Bronchial epithelial cell (primary cell): ENCODE data around the gene CDK4. TPM values are rescaled to one million over a fixed set of nuclear protein-coding genes. Genes with fewer than 3 reads are reported as not detected.

Experiments used
- DNase-seq: peaks from one replicate; pipeline ENCODE4 v3.0.0-alpha.2; 2010; ENCODE audit warnings: low read depth
- FAIRE-seq: peaks from 2 replicates; lab custom pipeline; 2011; peaks lifted over from hg19 to GRCh38; lab: Jason Lieb, UNC
- H3K27me3 ChIP-seq: 2 replicates; pipeline ENCODE4 v1.5.1; 2011; ENCODE audit warnings: low read length; ENCODE audit not compliant: control insufficient read depth, insufficient read depth
- H3K36me3 ChIP-seq: 2 replicates; pipeline ENCODE4 v1.5.1; 2011; ENCODE audit warnings: low read length; ENCODE audit not compliant: control insufficient read depth, insufficient read depth
- H3K4me3 ChIP-seq: 2 replicates; pipeline ENCODE4 v1.5.1; 2011; ENCODE audit warnings: mild to moderate bottlenecking, low read depth, low read length, control low read depth
- CTCF ChIP-seq: IDR thresholded peaks from 2 replicates; pipeline ENCODE4 v1.5.1; 2011; ENCODE audit warnings: mild to moderate bottlenecking, moderate library complexity, low read length, control low read depth, inconsistent platforms; ENCODE audit not compliant: insufficient read depth, severe bottlenecking
- total RNA-seq: library from RNA; depleted of rRNA; stranded (reverse); fragments of >200 nt; gene quantifications from 2 replicates; pipeline ENCODE4 v1.2.1, GENCODE V29; 2014

CDK4 gene
- total RNA-seq: 61.3 and 113 TPM in 2 replicates

GRCh38 chr12:57751788-57752667, at the start of gene CDK4:
CDK4 (minus strand) TSS chr12:57752310; CDS start chr12:57751717, 593 bp downstream.
- TF ChIP-seq CTCF: no peak
- H3K27me3 ChIP-seq: no peaks in the 10 kb centered on the region
- peak within 1 kb of the TSS; percentile 63 for H3K4me3 ChIP-seq
- DNase-seq: peak; percentile 95
- FAIRE-seq: no peak
- H3K36me3 ChIP-seq: peaks cover 11% of the 10 kb centered on the region

GRCh38 chr12:57800965-57801364, 48.9 kb upstream of the CDK4 start:
- Histone ChIP-seq H3K4me3 (no peak overlapping the region), H3K27me3 (no peaks in the 10 kb centered on the region), H3K36me3 (peaks cover 5% of the 10 kb centered on the region)
- no peak for DNase-seq
- TF ChIP-seq CTCF: no peak
- FAIRE-seq: no peak

GRCh38 chr12:57797933-57798332, 45.8 kb upstream of the CDK4 start:
- Histone ChIP-seq H3K27me3 (no peaks in the 10 kb centered on the region), H3K36me3 (peaks cover 6% of the 10 kb centered on the region), H3K4me3 (no peak overlapping the region)
- no peak for DNase-seq
- TF ChIP-seq CTCF: no peak
- no peak for FAIRE-seq

GRCh38 chr12:57796996-57797395, 44.9 kb upstream of the CDK4 start:
- TF ChIP-seq CTCF: no peak
- FAIRE-seq: no peak
- H3K36me3 ChIP-seq: peaks cover 7% of the 10 kb centered on the region

GRCh38 chr12:57795354-57795753, 43.2 kb upstream of the CDK4 start:
- no peak for FAIRE-seq

More at GRCh38 chr12:57796996-57797395, 44.9 kb upstream of the CDK4 start:
- no peak for DNase-seq
- no peak overlapping the region for H3K4me3 ChIP-seq
- H3K27me3 ChIP-seq: no peaks in the 10 kb centered on the region

More at GRCh38 chr12:57795354-57795753, 43.2 kb upstream of the CDK4 start:
- TF ChIP-seq CTCF: no peak
- peak; percentile 95 for DNase-seq
- Histone ChIP-seq H3K27me3 (no peaks in the 10 kb centered on the region), H3K36me3 (peaks cover 7% of the 10 kb centered on the region), H3K4me3 (no peak overlapping the region)
